ENCODE results near the gene SDCCAG8.

SDCCAG8 gene

DNA sequence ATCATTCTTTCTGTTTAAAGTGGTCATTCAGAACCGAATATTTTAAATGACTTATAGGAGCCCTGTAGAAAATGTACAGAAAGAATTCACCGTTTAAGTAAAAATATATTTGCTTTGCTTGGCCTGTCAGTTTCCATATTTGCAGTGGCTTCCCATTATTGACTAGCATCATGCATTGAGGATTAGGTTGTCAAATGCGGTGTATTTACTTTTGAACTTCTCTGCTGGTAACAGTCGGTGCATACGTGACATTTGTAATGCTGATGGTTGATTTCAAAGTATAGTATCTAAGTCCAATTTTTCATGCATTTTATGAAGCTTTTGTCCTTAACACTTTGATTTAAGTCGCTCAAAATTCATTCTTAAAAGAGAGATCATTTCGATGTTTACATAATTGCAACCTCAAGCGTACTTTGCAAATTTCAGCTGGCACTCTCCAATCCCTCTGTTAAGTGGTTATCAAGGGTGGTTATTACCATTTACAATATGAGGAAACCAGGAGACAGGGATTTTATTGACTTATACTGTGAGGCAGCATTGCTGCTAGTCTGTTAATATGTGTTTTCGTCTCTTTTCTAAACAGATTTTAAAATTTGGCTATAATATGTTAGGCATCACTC, 201.6 kb downstream of the SDCCAG8 start:
- DNase-seq (ENCODE audit: low read depth) = no peak

DNA sequence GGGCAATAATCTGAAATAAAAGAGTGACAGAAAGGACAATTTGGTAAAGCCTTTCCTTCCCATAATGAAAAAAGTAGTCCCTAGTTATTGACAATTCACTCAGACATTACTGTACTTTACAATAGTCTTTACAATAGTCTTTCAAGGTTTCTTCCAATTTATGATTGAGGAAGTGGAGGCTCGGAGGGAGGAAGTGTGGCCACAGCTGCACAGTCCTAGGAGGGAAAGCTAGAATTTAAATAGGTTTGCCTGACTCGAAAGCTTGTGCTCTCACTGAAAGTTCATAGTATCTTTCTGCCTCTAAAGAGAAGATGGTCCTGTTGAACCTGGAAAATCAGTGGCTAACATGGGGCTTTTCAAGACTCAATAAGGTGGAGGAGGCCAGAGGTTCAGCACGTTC, 203.2 kb downstream of the SDCCAG8 start:
- DNase-seq (ENCODE audit: low read depth) = no peak

DNA sequence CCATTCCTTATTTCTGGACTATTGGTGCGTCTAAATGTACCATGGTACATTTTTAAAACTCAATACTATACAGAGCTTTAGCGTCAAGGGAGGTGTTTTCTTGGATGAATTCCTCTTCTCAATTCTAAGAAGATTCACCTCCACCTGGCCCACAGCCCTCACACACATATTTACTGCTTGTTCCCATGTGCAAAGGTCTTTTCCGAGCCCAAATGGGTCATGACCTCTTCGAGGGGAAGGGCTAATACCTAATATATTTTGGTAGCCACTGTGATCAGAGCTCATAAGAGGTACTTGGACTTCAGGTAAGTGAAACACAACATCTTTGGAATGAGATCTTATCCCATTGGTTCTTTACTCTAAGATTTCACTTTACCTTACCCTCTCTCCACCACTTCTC, 205.9 kb downstream of the SDCCAG8 start:
- DNase-seq (ENCODE audit: low read depth) = no peak

DNA sequence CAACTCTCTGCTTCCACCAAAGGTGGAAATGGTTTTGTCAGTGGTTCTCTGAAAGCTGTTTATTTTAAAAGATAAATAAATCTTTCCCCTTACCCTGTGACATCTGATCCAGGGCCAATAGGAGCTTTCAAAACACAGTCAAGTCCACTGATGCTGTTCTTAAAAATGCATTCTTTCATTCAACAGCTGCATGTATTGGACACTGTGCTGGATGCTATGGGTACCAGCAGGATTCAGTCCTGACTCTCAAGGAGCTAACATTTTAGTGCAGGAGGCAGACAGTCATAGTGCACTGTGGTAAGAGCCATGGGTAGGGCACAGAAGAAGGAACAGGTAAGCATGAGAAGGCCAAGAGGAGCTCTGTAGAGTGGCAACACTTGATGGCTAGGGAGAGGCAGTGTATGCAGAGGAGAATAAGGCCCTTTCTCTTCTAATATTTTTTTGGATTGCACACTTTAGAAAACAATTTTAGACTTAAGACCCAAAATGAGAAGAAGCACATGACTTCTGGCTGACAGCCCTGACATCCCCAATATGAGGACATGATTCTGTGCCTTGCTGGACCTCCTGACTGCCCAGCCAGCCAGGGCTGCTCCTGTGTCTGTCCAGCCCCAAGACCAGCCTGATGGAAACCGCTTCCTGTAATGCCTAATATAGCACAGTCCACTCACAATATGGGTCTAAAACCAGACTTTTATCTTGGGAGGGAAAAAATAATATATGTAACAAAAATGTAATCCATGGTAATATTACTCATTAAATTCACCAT, 207.3 kb downstream of the SDCCAG8 start:
- no peak for DNase-seq (ENCODE audit: low read depth)

DNA sequence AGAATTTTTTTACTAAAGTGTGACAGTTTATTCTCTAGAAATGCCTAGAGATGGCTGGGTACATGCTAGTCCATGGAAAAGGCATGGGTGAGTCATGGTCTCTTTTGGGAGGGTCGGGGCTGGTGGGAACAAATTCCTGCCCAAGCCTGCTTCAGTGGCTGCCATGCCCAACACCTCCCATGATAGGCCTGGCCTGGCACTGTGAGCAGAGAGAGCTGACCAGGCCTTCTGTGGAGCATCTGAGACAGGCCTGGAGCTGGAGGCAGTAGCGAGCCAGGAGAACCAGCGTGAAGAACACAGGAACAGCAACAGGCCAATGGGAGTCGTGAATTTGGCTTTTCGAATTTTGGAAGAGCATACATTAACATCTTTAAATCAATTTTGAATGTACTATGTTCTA, 209.2 kb downstream of the SDCCAG8 start:
- no peak for DNase-seq (ENCODE audit: low read depth)

DNA sequence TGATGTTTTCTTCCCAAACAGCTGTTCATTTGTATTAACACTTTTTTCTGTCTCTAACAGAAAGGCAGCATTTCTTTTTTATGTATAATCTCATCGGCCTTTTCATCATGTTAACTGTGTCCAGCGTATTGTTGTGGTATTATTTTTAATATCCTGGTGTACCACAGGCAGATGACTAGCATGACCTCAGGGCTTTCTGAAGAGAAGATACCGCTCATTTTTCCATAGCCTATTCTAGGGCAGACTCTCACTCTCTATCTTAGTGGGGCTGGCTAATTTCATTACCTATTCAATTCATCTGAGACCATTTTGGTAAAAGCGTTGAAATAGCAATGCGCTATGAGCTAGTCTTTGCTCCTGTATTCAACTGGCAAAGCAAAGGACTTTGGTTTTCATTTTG, 209.9 kb downstream of the SDCCAG8 start:
- DNase-seq (ENCODE audit: low read depth) = no peak

DNA sequence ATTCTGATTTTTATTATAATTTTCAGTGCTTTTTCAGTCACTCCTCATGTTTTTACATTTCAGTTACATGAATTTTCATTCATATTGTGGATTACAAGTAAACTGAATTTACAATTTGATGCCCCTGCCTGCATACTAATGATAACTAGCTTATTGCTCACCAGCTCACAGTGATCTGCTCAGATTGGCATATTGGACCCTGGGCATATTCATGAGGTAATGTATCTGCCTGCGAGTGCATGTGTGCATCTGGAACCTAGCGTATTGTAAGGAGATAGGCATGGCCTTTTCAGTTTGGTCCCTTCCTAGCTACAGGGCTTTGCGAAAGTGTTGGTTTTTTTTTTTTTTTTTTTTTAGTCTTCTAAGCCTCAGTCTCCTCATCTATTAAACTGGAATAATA, 213.7 kb downstream of the SDCCAG8 start:
- DNase-seq (ENCODE audit: low read depth) = no peak

DNA sequence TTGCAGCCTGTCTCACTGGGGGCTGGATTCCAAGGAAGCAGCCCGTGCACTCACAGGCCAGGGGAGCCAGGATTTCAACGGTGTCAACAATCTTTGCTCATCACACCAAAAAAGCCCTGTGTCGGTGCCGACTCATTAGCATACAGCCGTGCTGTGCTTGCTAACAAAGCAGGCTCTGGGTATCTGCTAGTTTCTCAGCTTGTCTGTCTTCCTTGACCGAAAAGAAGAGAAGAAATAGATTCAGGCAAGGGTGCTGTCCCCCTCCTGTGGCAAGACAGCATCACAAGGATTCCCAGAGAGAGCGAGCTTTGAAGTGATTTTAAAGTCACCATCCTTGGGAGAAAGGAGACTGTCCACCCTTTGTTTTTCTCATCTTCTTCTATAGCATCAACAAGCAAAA, 214.7 kb downstream of the SDCCAG8 start:
- no peak for DNase-seq (ENCODE audit: low read depth)

DNA sequence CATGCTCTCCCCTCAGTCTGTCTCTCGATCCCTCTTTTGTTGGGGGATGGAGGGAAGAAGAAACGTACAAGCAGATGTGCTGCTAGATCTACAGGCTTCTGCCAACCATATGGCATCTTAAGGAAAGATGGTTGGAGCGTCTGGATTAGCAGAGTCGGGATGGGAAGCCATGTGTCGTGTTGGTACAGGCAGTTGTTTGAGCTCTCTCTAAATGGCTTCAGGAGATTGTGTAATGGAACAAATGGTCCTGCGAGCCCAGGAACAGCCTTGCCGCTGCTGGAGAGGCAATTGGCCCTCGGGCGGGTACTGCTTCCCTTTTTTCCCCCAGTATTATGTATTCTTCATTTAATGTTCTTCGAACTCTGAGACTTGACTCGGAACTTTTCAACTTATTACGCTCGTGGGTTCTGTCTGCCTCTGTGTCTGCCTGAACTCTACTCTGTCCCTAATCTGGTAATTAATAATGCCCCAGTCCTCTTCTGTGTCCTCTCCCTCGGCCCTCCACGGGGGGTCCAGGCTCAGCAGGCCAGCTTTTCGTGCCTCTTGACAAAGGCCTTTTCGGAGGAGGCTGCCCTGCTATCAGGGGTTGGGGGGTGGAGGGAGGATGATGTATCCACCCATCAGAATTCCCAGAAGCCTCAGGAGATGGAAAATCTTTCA, 215.3 kb downstream of the SDCCAG8 start:
- no peak for DNase-seq (ENCODE audit: low read depth)

DNA sequence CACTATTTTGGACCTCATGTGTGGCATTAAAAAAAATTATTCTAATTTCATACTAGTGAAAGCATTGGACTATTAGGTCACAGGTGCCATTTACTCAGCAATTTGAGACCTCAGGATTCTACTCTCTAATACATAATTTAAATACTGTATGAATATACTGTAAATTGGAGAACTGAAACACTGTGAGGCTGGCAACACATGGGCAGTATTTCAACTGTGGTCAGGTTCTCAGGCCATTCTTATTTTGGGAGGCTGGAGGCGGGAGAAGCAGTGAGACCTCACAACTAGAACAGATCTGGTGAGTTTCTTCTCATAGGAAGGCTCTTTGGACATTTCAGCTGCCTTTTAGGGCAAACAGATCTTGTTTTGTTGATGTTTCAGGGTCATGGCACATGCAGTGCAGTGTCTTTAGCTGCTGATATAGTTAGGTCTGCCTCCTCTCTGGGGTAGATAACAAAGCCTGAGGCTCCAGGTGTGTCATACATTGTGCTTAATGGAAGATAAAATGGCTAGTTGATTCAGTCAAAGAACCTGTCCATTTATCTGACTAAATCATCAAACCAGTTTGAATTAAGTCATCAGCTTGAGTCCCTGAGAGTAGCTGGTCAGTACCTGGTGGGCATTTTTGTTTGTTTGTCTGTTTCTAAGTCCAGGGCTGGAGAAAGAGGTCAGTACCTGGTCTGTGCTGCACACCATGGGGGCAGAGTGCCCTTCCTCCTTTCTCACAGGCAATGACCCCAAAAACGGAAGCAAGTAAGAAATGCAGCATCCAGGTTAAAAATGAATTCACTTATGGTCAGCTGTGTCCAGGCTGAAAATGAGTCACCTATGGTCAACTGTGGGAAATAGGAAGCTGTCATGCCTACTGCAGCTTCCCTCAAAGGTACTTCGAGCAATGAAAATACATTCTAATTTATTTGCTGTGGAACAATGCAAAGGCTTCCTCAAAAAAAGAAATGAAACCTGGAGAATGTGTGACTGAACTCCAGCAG, 216.2 kb downstream of the SDCCAG8 start:
- DNase-seq (ENCODE audit: low read depth) = peak; percentile 42

DNA sequence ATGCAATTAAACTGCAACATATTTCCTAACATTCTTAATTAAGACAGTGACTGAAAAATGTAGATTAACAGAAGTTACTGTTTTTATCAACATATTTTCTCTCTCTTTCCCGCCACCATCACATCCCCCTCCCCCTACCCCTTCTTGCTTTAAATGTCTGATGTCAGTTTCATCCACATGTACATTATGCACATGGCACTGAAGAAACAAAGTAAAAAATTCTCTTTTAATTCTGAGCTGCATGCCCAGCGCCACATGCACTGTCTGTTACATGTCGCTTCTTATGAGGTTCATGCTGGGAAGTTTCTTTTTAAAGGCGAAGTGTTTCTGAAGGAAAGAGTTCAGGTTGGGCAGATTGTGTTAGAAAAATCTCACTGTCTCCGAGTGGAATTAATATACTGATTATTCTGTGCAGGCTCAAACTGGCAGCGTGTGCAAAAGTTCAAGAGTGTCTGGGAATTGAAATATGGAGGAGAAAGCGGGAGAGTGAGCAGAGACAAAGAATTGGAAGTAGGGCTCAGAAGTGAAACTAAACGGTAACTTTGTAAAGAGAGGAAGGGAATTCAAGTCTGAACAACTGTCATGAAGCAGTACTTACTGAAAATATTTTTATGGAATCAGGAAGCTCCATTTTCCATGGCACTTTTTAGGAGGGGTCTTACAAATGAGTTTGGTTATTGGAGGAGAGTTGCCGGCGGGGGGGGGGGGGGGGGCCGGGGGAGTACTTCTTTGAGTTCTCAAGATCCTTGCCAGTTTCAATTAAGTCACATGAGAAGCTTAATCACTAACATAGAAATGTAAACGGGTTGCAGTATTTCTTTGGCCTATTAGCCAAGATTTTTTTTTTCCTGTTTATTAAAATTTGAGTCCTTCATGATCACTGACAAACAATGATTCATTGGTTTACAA, 217.6 kb downstream of the SDCCAG8 start:
- peak; percentile 34 for DNase-seq (ENCODE audit: low read depth)

DNA sequence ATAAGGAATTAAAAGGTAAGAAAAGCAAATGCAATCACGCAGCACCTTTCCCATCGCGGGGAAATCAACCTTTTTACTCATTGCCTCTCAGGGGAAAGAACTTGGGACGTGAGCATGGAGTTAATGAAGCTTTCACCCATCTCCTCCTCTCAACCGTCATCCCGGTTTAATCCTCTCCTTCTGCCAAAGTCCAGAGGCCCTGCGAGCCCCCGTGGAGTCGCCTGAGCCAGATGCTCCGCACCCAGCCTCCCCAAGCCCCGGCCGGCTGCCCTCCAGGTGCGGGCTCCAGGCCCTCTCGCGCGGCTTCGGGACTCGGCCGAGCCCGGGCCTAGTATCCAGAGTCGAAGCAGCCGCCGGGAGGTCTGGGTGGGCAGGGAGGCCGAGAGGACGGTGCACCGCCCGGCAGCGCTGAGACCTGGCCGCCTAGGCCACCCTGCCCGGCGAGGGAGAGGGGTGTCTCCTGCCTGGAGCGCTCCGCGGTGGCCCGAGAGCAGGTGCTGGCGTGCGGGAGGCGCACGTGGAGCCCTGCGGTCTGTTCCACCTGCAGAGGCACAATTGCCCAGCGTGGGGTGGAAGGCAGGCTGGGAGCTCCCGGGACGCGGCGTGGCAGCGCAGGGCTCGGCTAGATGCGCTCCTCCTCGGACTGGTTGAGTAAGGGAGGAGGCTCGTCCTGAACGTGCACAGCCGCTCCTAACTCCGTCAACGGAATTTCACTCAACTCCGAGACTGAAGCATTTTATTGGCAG, 218.5 kb downstream of the SDCCAG8 start:
- DNase-seq (ENCODE audit: low read depth) = no peak

DNA sequence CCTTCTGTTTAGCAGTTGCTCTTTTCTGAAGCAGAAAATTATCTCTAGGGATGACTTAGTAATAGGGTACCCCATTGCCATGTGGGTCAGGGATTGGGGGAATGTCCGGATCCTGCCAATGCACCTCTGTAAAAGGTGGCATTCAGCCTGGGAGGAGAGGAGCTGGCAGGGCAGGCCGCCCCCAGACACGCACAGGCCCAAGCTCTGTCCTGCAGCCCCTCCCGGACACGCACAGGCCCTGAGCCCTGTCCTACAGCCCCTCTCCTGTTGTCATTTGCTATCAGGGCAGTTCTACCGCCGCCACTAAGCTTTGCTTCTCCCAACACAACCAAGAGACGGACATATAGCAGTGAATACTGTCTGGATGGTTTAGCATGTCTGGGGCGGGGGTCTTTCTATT, 219.1 kb downstream of the SDCCAG8 start:
- DNase-seq (ENCODE audit: low read depth) = no peak

DNA sequence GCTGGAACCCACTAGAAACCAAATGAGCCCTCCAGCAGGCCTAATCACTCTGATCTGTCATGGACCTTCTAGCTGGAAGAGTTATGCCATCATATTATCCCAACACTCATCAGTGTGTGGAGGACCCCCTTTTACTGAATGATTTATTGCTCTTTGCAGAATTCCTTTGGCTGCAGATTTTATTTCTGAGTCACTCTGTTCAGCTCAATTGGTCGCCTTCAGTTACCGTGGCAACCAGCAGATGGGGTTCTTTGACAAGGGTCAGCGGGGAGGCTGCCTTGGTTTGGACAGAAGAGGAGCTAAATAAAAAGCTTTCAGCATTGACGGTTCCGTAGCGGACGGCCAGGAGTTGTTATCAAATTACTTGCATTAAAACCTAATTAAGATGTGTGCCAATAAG, 220.1 kb downstream of the SDCCAG8 start:
- peak; percentile 59 for DNase-seq (ENCODE audit: low read depth)

DNA sequence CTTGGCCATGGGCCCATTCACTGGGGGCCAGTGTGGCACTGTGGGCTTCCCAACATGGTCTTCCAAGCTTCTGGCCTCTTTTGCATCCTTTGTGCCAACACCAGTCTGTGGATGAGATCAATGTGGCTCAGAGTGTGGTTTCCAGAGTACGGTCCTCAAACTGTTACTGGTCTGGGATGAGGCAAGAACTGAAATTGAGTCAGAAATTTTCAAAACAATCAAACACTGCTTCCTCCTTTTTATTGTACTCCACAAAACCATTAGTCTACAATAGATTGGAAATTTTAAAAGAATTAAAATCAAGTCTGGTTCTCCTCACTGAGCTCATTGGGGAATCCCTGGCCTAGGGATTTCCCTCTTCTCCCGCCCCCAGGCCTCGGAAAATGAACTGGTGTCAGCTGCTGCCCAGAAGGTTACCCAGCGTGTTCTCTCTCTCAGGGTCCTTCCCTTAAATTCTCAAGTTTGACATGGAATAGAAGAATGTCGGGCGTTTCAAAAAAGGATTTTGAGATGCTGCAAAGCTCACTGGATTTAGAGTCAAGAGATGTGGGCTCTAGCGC, 222.0 kb downstream of the SDCCAG8 start:
- DNase-seq (ENCODE audit: low read depth) = no peak

DNA sequence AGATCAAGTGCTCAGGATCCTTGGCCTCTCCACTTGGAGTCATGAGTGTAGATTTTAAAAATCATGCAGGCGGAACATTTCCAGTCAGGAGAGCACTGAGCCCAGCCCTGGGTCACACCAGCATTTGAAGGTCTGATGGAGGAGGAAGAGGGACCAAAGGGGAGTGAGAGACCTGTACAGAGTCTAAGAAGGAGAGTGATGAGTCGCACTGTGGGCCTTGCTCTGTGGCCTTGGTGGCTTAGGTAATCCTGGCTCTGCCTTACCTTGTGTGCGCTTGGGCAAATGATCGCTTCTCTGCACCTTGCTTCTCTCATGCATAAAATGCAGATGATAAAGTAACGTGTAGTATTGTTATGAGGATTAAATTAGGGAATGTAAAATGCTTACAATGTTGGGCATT, 225.3 kb downstream of the SDCCAG8 start:
- DNase-seq (ENCODE audit: low read depth) = no peak

DNA sequence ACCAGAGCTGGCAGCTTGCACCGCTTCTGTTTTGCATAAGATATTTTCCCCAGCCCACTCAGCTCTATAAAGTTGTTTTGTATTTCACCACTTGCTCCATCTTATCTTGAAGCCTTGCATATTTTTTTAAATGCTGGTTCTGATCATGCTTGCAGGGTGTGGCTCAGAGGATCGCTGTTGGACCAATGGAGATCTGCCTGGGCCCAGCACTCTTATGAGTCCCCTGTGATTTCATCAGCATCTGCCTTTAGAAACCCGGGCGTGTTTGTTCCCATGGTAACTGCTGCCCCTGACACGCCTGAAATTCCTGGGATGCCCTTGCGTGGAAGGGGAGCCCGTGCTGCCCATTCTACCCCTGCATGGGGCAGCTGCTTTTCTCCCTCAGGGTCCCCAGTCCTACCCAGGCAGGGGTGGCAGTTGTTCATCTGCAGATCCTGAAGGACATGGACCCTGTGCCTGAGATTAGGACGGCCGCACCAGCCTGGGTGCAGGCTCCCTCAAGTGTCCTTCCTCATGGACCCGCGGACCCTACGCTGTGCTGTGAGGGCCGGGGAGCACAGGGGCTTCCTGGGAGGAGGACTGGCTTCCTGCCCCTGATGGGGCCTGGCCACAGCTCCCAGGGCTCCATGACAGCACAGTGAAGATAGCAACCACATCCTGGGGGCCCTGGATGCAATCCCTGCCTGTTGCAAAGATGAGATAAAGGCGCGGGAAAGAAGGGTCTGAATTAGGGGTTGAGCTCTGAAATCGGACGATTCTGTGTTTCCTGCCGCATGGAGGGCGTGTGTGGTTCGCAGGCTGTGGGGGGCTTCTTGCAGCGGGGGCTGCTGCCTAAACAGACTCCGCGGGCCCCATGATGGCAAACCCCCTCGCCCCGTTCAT, 226.5 kb downstream of the SDCCAG8 start:
- peak; percentile 82 for DNase-seq (ENCODE audit: low read depth)

DNA sequence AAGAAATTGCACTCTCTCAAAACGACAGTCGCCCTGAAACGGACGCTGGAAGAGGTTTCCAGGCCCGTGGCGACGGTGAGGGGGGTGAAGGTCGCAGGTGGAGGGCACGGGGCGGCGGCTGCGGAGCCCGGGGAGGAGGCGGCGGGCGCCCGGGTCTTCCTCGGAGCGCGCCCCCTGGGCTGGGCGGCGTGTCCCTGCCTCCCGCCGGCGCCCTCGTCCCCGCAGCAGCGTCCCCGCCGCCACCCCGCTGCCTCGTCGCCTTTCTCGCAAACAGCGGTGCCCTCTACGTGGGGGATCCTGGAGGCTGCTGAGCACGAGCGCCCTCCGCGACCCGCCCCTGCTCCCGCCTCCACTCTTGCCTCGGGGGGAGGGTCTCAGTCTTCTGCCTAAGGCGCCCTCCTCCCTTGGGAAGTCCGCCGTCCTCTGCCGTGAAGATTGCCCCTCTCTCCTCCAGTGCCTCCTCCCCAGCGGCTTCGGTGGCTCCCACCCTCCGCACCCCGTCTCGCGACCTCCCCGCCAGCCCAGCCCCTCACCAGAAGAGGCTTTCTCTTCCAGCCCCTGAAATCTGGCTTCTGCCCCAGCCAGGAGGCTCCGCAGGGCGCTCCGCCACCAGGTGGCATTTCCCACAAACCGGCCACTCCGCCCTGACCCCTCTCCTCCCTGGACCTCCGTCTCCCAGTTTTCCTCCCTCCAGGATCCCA, 227.4 kb downstream of the SDCCAG8 start:
- no peak for DNase-seq (ENCODE audit: low read depth)
